ENCODE measurements around the gene CMIP. TPM values are rescaled to one million over a fixed set of nuclear protein-coding genes. Genes with fewer than 3 reads are reported as not detected.

CMIP gene
- polyA plus RNA-seq, 1 donor from 2014 or later: 15.1 TPM

DNA sequence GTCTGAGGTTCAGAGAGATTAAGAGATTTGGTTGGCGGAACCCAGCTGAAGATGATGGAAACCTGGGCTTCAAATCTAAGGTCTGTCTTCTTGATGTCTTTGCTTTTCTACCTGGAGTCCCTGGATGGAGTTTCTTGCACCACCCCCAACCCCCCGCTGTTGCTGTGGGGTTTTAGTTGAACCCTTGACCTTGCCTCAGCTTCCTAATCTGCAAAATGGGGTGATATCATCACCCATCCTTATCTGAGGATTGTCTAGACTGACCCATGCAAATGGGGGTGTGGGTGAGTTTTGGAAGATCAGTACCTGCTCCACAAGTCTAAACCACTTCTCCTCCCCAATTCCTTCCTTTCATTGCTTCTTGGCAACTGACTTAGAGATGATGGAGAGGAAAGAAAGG is 9.0 kb upstream of the CMIP start:
- no peaks in the 10 kb centered on the region for H3K27me3 ChIP-seq (ENCODE audit: insufficient read depth, low read depth, low read length)
- no peaks in the 10 kb centered on the region for H3K9me3 ChIP-seq (ENCODE audit: low read length)
- no peaks in the 10 kb centered on the region for H3K79me2 ChIP-seq (replicated peaks; ENCODE audit: insufficient read depth, low read length)
- no peak for TF ChIP-seq TAF1 (IDR thresholded peaks at IDR 0.05; ENCODE audit: low read depth)
- TF ChIP-seq SMC3 (conservative IDR thresholded peaks at IDR 0.05; ENCODE audit: poor library complexity): no peak
- no peak for TF ChIP-seq EP300 (conservative IDR thresholded peaks at IDR 0.05; ENCODE audit: poor library complexity, severe bottlenecking)
- no peak for TF ChIP-seq POLR2AphosphoS5 (IDR thresholded peaks at IDR 0.05)
- no peak for TF ChIP-seq EZH2 (IDR thresholded peaks at IDR 0.05; ENCODE audit: borderline replicate concordance, insufficient read depth, low read length, poor library complexity, severe bottlenecking)
- TF ChIP-seq RAD21 (conservative IDR thresholded peaks at IDR 0.05): no peak
- no peak for TF ChIP-seq MXI1 (conservative IDR thresholded peaks at IDR 0.05; ENCODE audit: poor library complexity, severe bottlenecking)
- no peak overlapping the region for H3K9ac ChIP-seq (ENCODE audit: low read length)
- H3K4me3 ChIP-seq (ENCODE audit: low read length): no peak overlapping the region
- no peak overlapping the region for H2AFZ ChIP-seq (ENCODE audit: low read depth, low read length)
- H3K36me3 ChIP-seq (ENCODE audit: insufficient read depth, low read length): no peaks in the 10 kb centered on the region
- H3K4me2 ChIP-seq (ENCODE audit: low read length): no peak overlapping the region
- no peaks in the 10 kb centered on the region for H3K9me2 ChIP-seq (ENCODE audit: insufficient read depth, low read length)
- H3K27ac ChIP-seq (ENCODE audit: low read length): no peak overlapping the region
- H4K20me1 ChIP-seq (ENCODE audit: insufficient read depth): no peaks in the 10 kb centered on the region
- no peaks in the 10 kb centered on the region for H3F3A ChIP-seq (ENCODE audit: insufficient read depth, low read length, poor library complexity, severe bottlenecking)

GRCh38 chr16:81436386-81436785 is 8.2 kb upstream of the CMIP start:
- Histone ChIP-seq H3K79me2 (replicated peaks; ENCODE audit: insufficient read depth, low read length) (no peaks in the 10 kb centered on the region), H3F3A (ENCODE audit: insufficient read depth, low read length, poor library complexity, severe bottlenecking) (no peaks in the 10 kb centered on the region), H3K27me3 (ENCODE audit: insufficient read depth, low read depth, low read length) (no peaks in the 10 kb centered on the region), H3K36me3 (ENCODE audit: insufficient read depth, low read length) (no peaks in the 10 kb centered on the region), H3K4me3 (ENCODE audit: low read length) (no peak overlapping the region), H4K20me1 (ENCODE audit: insufficient read depth) (no peaks in the 10 kb centered on the region), H3K27ac (ENCODE audit: low read length) (no peak overlapping the region), H2AFZ (ENCODE audit: low read depth, low read length) (no peak overlapping the region), H3K4me2 (ENCODE audit: low read length) (no peak overlapping the region), H3K9ac (ENCODE audit: low read length) (no peak overlapping the region), H3K9me2 (ENCODE audit: insufficient read depth, low read length) (no peaks in the 10 kb centered on the region), H3K9me3 (ENCODE audit: low read length) (no peaks in the 10 kb centered on the region)
- TF ChIP-seq EP300 (conservative IDR thresholded peaks at IDR 0.05; ENCODE audit: poor library complexity, severe bottlenecking) (no peak), SMC3 (conservative IDR thresholded peaks at IDR 0.05; ENCODE audit: poor library complexity) (no peak), RAD21 (conservative IDR thresholded peaks at IDR 0.05) (no peak), POLR2AphosphoS5 (IDR thresholded peaks at IDR 0.05) (no peak)

GRCh38 chr16:81437865-81438264 is 6.7 kb upstream of the CMIP start:
- Histone ChIP-seq H3K9me3 (ENCODE audit: low read length) (no peaks in the 10 kb centered on the region), H3K9ac (ENCODE audit: low read length) (no peak overlapping the region), H3K4me3 (ENCODE audit: low read length) (no peak overlapping the region), H3K27ac (ENCODE audit: low read length) (no peak overlapping the region), H3F3A (ENCODE audit: insufficient read depth, low read length, poor library complexity, severe bottlenecking) (no peaks in the 10 kb centered on the region), H3K79me2 (replicated peaks; ENCODE audit: insufficient read depth, low read length) (no peaks in the 10 kb centered on the region), H2AFZ (ENCODE audit: low read depth, low read length) (no peak overlapping the region), H3K9me2 (ENCODE audit: insufficient read depth, low read length) (no peaks in the 10 kb centered on the region), H3K4me2 (ENCODE audit: low read length) (no peak overlapping the region), H3K27me3 (ENCODE audit: insufficient read depth, low read depth, low read length) (no peaks in the 10 kb centered on the region), H4K20me1 (ENCODE audit: insufficient read depth) (no peaks in the 10 kb centered on the region), H3K36me3 (ENCODE audit: insufficient read depth, low read length) (no peaks in the 10 kb centered on the region)
- TF ChIP-seq, protein P1, sequence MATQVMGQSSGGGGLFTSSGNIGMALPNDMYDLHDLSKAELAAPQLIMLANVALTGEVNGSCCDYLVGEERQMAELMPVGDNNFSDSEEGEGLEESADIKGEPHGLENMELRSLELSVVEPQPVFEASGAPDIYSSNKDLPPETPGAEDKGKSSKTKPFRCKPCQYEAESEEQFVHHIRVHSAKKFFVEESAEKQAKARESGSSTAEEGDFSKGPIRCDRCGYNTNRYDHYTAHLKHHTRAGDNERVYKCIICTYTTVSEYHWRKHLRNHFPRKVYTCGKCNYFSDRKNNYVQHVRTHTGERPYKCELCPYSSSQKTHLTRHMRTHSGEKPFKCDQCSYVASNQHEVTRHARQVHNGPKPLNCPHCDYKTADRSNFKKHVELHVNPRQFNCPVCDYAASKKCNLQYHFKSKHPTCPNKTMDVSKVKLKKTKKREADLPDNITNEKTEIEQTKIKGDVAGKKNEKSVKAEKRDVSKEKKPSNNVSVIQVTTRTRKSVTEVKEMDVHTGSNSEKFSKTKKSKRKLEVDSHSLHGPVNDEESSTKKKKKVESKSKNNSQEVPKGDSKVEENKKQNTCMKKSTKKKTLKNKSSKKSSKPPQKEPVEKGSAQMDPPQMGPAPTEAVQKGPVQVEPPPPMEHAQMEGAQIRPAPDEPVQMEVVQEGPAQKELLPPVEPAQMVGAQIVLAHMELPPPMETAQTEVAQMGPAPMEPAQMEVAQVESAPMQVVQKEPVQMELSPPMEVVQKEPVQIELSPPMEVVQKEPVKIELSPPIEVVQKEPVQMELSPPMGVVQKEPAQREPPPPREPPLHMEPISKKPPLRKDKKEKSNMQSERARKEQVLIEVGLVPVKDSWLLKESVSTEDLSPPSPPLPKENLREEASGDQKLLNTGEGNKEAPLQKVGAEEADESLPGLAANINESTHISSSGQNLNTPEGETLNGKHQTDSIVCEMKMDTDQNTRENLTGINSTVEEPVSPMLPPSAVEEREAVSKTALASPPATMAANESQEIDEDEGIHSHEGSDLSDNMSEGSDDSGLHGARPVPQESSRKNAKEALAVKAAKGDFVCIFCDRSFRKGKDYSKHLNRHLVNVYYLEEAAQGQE (IDR thresholded peaks at IDR 0.05; ENCODE audit: borderline replicate concordance): no peak
